OCI-LY1 (cell line): Measurements from ENCODE around the gene PRRC2B.

Experiments used
- H2AFZ ChIP-seq: fragments of 200-600 bp; sonication (generic), shearing (Covaris generic); 2 replicates; pipeline ENCODE4 v1.6.0; 2014; ENCODE audit warnings: antibody characterized with exemption, mild to moderate bottlenecking, low read length
- H3F3A ChIP-seq: fragments of 200-600 bp; sonication (generic), shearing (Covaris generic); 2 replicates; pipeline ENCODE4 v1.6.0; 2014; ENCODE audit warnings: mild to moderate bottlenecking, antibody characterized with exemption, low read length, moderate library complexity; ENCODE audit not compliant: insufficient read depth
- H3K27ac ChIP-seq: fragments of 200-600 bp; sonication (generic); 2 replicates; pipeline ENCODE4 v1.5.1; 2014; ENCODE audit warnings: low read length, mixed run types, mild to moderate bottlenecking, low read depth; ENCODE audit not compliant: poor library complexity, severe bottlenecking
- H3K27me3 ChIP-seq: fragments of 200-600 bp; sonication (generic); 2 replicates; pipeline ENCODE4 v1.6.0; 2014; ENCODE audit warnings: antibody characterized with exemption, mild to moderate bottlenecking, low read length, moderate library complexity; ENCODE audit not compliant: insufficient read depth
- H3K36me3 ChIP-seq: fragments of 200-600 bp; sonication (generic); 2 replicates; pipeline ENCODE4 v1.6.1; 2014; ENCODE audit warnings: mild to moderate bottlenecking, antibody characterized with exemption, low read length, moderate library complexity, mixed read lengths; ENCODE audit not compliant: insufficient read depth
- H3K4me1 ChIP-seq: fragments of 200-600 bp; sonication (generic); 2 replicates; pipeline ENCODE4 v1.5.1; 2014; ENCODE audit warnings: mild to moderate bottlenecking, low read length, moderate library complexity; ENCODE audit not compliant: insufficient read depth, severe bottlenecking
- H3K4me2 ChIP-seq: fragments of 200-600 bp; sonication (generic), shearing (Covaris generic); 2 replicates; pipeline ENCODE4 v1.6.1; 2014; ENCODE audit warnings: low read length
- H3K4me3 ChIP-seq: fragments of 200-600 bp; sonication (generic); 2 replicates; pipeline ENCODE4 v1.5.1; 2014; ENCODE audit warnings: low read length, low read depth, mild to moderate bottlenecking, mixed read lengths; ENCODE audit not compliant: poor library complexity, severe bottlenecking
- H3K79me2 ChIP-seq: fragments of 200-600 bp; shearing (Covaris generic); 2 replicates; pipeline ENCODE4 v1.6.1; 2016; ENCODE audit warnings: mixed run types, low read length, mixed read lengths; ENCODE audit not compliant: insufficient read depth
- H3K9ac ChIP-seq: fragments of 200-600 bp; sonication (generic), shearing (Covaris generic); 2 replicates; pipeline ENCODE4 v1.6.1; 2014; ENCODE audit warnings: mild to moderate bottlenecking, low read length, mixed read lengths
- H3K9me2 ChIP-seq: fragments of 200-600 bp; sonication (generic), shearing (Covaris generic); 2 replicates; pipeline ENCODE4 v1.6.1; 2014; ENCODE audit warnings: low read depth, mild to moderate bottlenecking, low read length, mixed read lengths
- H3K9me3 ChIP-seq: fragments of 200-600 bp; shearing (Covaris generic); 2 replicates; pipeline ENCODE4 v1.6.1; 2014; ENCODE audit warnings: low read length, mixed read lengths
- H4K20me1 ChIP-seq: fragments of 200-600 bp; sonication (generic), shearing (Covaris generic); 2 replicates; pipeline ENCODE4 v1.6.0; 2016; ENCODE audit warnings: mild to moderate bottlenecking, low read length; ENCODE audit not compliant: insufficient read depth
- EZH2 ChIP-seq: fragments of 200-600 bp; sonication (generic), shearing (Covaris generic); IDR thresholded peaks from 2 replicates; pipeline ENCODE4 v1.8.0; 2017; ENCODE audit warnings: borderline replicate concordance, mixed run types, mild to moderate bottlenecking, antibody characterized with exemption, low read length, moderate library complexity, mixed read lengths
- TF ChIP-seq, protein P1 (sequence below): fragments of 200-600 bp; sonication (generic), shearing (Covaris generic); IDR thresholded peaks from 2 replicates; pipeline ENCODE4 v1.5.1; 2017; ENCODE audit warnings: mild to moderate bottlenecking, antibody characterized with exemption, low read length, moderate library complexity, mixed read lengths

PRRC2B gene

DNA sequence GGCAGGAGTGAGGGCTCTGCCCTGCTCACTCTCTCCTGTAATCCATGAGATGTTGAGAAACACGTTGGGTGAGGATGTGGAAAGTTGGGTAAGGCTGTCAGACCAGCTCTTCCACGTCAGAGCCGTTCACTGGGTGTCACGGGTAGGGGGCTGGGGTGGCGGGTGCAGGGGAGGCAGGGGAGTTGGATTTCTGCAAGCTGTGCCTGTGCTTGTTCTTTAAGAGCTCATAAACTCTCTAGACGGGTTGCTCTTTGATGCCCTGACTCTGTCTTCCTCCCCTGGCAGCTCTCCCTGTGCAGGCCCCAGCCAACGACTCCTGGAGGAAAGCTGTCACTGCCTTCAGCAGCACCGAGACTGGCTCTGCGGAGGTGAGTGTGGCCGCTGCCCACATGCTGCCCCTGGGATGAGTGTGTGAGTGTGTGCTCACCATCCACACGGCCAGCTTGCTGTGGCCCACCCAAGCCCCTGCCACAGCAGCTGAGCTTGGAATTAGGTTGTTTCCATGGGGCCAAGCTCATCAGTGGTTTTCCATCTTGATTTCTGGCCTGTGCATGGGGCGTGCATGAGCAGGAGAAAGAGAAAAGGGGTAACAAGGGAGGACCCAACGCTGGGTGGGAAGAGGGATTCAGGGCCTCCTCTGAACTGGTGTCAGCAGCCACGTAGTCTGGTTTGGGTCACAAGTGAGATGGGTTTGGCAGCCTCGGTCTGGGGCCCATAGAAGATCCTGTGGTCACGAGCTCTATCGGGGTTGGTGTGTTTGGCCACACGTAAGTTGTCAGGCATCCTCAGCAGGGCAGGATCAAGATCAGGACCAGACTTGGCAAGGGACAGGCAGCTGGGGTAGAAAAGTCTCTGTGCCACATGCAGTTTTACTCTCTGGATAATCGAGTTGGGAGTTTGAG lies 87.8 kb downstream of the PRRC2B start:
- no peak overlapping the region for H3K9ac ChIP-seq
- no peak overlapping the region for H3K27ac ChIP-seq
- no peak overlapping the region for H3K4me2 ChIP-seq
- no peaks in the 10 kb centered on the region for H4K20me1 ChIP-seq
- no peaks in the 10 kb centered on the region for H3K4me1 ChIP-seq
- H3K4me3 ChIP-seq, result no peak overlapping the region
- no peaks in the 10 kb centered on the region for H3K9me3 ChIP-seq
- no peak overlapping the region for H2AFZ ChIP-seq
- TF ChIP-seq EZH2, result no peak
- TF ChIP-seq, protein P1, sequence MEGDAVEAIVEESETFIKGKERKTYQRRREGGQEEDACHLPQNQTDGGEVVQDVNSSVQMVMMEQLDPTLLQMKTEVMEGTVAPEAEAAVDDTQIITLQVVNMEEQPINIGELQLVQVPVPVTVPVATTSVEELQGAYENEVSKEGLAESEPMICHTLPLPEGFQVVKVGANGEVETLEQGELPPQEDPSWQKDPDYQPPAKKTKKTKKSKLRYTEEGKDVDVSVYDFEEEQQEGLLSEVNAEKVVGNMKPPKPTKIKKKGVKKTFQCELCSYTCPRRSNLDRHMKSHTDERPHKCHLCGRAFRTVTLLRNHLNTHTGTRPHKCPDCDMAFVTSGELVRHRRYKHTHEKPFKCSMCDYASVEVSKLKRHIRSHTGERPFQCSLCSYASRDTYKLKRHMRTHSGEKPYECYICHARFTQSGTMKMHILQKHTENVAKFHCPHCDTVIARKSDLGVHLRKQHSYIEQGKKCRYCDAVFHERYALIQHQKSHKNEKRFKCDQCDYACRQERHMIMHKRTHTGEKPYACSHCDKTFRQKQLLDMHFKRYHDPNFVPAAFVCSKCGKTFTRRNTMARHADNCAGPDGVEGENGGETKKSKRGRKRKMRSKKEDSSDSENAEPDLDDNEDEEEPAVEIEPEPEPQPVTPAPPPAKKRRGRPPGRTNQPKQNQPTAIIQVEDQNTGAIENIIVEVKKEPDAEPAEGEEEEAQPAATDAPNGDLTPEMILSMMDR, result no peak
- H3K36me3 ChIP-seq, result peaks cover 94% of the 10 kb centered on the region
- no peaks in the 10 kb centered on the region for H3K9me2 ChIP-seq
- H3K27me3 ChIP-seq, result no peaks in the 10 kb centered on the region
- H3K79me2 ChIP-seq, result no peaks in the 10 kb centered on the region
- H3F3A ChIP-seq, result no peaks in the 10 kb centered on the region

DNA sequence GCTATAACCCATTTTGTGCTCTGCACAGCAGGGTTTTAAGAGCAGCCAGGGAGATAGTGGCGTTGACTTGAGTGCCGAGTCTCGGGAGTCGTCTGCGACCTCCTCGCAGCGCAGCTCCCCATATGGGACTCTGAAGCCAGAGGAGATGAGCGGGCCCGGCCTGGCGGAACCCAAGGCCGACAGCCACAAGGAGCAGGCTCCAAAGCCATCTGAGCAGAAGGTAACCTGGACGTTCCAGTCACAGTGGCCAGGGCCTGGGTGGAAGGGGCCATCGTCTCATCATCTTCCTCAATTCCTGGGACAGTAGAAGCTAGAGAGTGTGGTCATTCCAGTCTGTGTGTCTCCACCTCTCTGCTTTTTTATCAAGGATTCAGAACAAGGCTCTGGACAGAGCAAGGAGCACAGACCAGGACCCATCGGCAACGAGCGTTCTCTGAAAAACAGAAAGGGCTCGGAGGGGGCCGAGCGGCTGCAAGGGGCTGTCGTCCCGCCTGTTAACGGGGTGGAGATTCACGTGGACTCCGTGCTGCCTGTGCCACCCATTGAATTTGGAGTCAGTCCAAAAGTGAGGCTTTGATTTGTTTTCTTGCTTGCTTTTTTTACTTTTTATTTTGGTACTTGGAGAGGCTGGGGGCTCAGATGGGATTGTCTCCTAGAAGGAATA lies 88.6 kb downstream of the PRRC2B start:
- no peak overlapping the region for H3K9ac ChIP-seq
- no peaks in the 10 kb centered on the region for H3K79me2 ChIP-seq
- H3K36me3 ChIP-seq, result peaks cover 94% of the 10 kb centered on the region

DNA sequence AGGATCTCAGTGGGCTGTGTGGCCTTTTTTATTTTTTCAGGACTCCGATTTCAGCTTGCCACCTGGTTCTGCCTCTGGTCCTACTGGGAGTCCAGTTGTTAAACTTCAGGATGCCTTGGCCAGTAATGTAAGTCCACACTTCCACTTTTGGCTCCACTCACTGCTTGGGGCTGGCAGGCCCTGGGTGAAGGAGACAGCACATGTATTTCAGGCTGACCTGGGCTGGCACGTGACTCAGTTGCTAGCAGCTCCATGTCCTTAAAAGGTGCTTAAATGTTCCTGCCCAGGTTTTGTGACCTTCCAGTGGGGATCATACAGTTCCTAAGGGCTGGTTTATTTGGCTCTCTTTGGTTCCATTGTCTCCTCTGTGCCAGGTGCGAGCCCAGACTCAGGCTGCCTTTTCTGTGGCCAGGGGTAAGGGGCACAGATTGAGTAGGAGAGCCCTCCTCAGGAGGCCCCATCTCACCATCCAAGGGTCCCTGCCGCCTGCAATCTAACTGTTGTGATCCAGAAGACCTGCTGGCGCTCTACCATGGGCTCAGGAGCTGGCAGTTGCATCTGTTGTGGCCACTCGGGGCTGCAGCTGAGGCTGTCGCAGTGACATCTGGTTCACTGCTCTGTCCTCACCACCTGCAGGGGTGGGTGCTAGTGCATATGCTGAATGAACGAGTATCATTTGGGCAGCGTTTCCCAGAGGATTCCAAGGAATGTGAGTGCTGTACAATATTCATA lies 89.6 kb downstream of the PRRC2B start:
- Histone ChIP-seq H2AFZ (no peak overlapping the region), H3K9me3 (no peaks in the 10 kb centered on the region), H3K4me3 (no peak overlapping the region), H3K4me2 (no peak overlapping the region), H3K4me1 (no peaks in the 10 kb centered on the region), H3K9ac (no peak overlapping the region), H3F3A (no peaks in the 10 kb centered on the region), H3K36me3 (peaks cover 96% of the 10 kb centered on the region), H3K27ac (no peak overlapping the region), H3K79me2 (no peaks in the 10 kb centered on the region), H3K9me2 (no peaks in the 10 kb centered on the region), H3K27me3 (no peaks in the 10 kb centered on the region), H4K20me1 (no peaks in the 10 kb centered on the region)
- TF ChIP-seq, protein P1, result no peak
- no peak for TF ChIP-seq EZH2

More for the DNA sequence above, 88.6 kb downstream of the PRRC2B start:
- TF ChIP-seq, protein P1, result no peak
- no peak for TF ChIP-seq EZH2
- no peak overlapping the region for H2AFZ ChIP-seq
- no peaks in the 10 kb centered on the region for H3K27me3 ChIP-seq
- H3K9me2 ChIP-seq, result no peaks in the 10 kb centered on the region
- no peak overlapping the region for H3K4me2 ChIP-seq
- no peaks in the 10 kb centered on the region for H3K9me3 ChIP-seq
- H4K20me1 ChIP-seq, result no peaks in the 10 kb centered on the region
- H3K27ac ChIP-seq, result no peak overlapping the region
- no peaks in the 10 kb centered on the region for H3K4me1 ChIP-seq
- H3K4me3 ChIP-seq, result no peak overlapping the region
- H3F3A ChIP-seq, result no peaks in the 10 kb centered on the region
